ENCODE results near the gene FAM171A1. TPM values are rescaled to one million over a fixed set of nuclear protein-coding genes. Genes with fewer than 3 reads are reported as not detected.
"Not testable (repeated sequence)": the region's sequence is repeated elsewhere in the genome, so short reads cannot be mapped to it uniquely, and the experiment has no call there.

Gene FAM171A1
- total RNA-seq, 2 donors from 2014 or later: 36.5 to 39.0 TPM

DNA sequence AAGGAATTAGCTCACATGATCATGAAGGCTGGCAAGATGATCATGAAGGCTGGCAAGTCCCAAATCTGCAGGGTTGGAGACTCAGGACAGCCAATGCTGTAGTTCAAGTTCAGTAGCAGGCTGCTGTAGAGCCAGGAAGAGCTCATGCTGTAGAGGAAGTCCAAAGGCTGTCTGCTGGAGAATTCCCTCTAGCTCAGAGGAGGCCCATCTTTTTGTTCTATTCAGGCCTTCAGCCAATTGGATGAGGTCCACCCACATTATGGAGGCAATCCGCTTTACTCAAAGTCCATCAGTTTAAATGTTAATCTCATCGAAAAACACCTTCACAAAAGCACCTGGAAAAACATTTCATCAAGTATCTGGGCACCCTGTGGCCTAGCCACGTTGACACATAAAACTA lies 24.8 kb upstream of the FAM171A1 start:
- TF ChIP-seq, protein P1, sequence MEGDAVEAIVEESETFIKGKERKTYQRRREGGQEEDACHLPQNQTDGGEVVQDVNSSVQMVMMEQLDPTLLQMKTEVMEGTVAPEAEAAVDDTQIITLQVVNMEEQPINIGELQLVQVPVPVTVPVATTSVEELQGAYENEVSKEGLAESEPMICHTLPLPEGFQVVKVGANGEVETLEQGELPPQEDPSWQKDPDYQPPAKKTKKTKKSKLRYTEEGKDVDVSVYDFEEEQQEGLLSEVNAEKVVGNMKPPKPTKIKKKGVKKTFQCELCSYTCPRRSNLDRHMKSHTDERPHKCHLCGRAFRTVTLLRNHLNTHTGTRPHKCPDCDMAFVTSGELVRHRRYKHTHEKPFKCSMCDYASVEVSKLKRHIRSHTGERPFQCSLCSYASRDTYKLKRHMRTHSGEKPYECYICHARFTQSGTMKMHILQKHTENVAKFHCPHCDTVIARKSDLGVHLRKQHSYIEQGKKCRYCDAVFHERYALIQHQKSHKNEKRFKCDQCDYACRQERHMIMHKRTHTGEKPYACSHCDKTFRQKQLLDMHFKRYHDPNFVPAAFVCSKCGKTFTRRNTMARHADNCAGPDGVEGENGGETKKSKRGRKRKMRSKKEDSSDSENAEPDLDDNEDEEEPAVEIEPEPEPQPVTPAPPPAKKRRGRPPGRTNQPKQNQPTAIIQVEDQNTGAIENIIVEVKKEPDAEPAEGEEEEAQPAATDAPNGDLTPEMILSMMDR (conservative IDR thresholded peaks at IDR 0.05): no peak
- peaks cover 2% of the 10 kb centered on the region for H3K27me3 Mint-ChIP-seq (ENCODE audit: insufficient read depth)
- 96% methylated on average over 2 of the region's 3 CpGs; no CpG with 5 or more reads in 1 of the 2 experiments for WGBS, 2 experiments (ENCODE audit: insufficient coverage in 1 of 2, insufficient read length in 1 of 2)
- no peaks in the 10 kb centered on the region for H3K27me3 ChIP-seq (ENCODE audit: control insufficient read depth, insufficient read depth, low read length, poor library complexity, severe bottlenecking)
- H3K4me3 ChIP-seq (ENCODE audit: low read length): no peak overlapping the region
- H3K9ac ChIP-seq (ENCODE audit: extremely low read depth, low read length, poor library complexity, severe bottlenecking): no peak overlapping the region
- H3K9me3 Mint-ChIP-seq: no peaks in the 10 kb centered on the region
- no peak overlapping the region for H3K27ac ChIP-seq (ENCODE audit: low read depth, low read length)
- H3K27ac Mint-ChIP-seq: no peak overlapping the region
- H3K4me3 Mint-ChIP-seq: no peak overlapping the region
- H3K36me3 ChIP-seq (ENCODE audit: control insufficient read depth, insufficient read depth, low read length): no peaks in the 10 kb centered on the region
- peaks cover 6% of the 10 kb centered on the region for H3K9me3 ChIP-seq (ENCODE audit: control insufficient read depth, low read length)
- no peaks in the 10 kb centered on the region for H3K36me3 Mint-ChIP-seq (ENCODE audit: low read depth)
- H3K4me1 ChIP-seq (ENCODE audit: control insufficient read depth, insufficient read depth, low read length): no peaks in the 10 kb centered on the region
- no peak for DNase-seq
- no peaks in the 10 kb centered on the region for H3K4me1 Mint-ChIP-seq

DNA sequence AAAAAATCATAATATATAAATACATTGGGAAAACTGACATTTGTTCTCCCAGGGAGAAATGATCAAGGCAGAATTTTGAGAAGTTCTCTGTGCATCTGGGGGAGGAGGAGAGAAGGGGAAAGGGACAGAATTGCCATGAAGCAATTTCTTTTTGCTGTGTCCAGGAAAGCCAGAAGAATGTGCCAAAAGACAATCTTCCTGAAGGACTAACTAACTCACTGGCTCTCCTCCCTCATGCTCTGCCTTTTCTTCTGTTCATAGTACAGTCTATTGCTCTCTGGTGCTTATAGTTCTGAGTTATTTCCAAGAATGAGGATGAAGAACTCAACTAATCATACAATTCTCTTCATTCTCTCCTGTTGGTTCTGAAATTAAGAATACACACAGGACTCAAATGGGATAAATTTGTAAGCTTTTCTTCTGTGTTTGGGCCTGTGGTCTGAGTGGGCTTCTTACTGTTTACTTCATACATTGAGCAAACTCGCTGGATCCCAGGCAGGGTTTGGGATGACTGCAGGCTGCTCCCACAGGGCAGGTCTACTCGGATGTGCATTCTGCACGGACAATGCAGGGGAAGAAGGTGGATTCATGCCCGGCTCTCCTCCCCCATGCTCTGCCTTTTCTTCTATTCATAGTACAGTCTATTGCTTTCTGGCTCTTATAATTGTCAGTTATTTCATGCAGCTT lies 22.2 kb upstream of the FAM171A1 start:
- no peak overlapping the region for H3K9ac ChIP-seq (ENCODE audit: extremely low read depth, low read length, poor library complexity, severe bottlenecking)
- H3K36me3 ChIP-seq (ENCODE audit: control insufficient read depth, insufficient read depth, low read length): no peaks in the 10 kb centered on the region
- H3K4me1 ChIP-seq (ENCODE audit: control insufficient read depth, insufficient read depth, low read length): no peaks in the 10 kb centered on the region
- H3K4me3 ChIP-seq (ENCODE audit: low read length): no peak overlapping the region
- Mint-ChIP-seq H3K27ac (no peak overlapping the region), H3K4me3 (no peak overlapping the region), H3K36me3 (ENCODE audit: low read depth) (no peaks in the 10 kb centered on the region), H3K9me3 (peaks cover 4% of the 10 kb centered on the region), H3K4me1 (no peaks in the 10 kb centered on the region), H3K27me3 (ENCODE audit: insufficient read depth) (peaks cover 2% of the 10 kb centered on the region)
- H3K27me3 ChIP-seq (ENCODE audit: control insufficient read depth, insufficient read depth, low read length, poor library complexity, severe bottlenecking): no peaks in the 10 kb centered on the region
- WGBS, 2 experiments (ENCODE audit: insufficient coverage in 1 of 2, insufficient read length in 1 of 2): 88 to 89% methylated on average over 3 to 4 of the region's 4 CpGs
- TF ChIP-seq, protein P1 (conservative IDR thresholded peaks at IDR 0.05): no peak
- H3K27ac ChIP-seq (ENCODE audit: low read depth, low read length): no peak overlapping the region
- peaks cover 3% of the 10 kb centered on the region for H3K9me3 ChIP-seq (ENCODE audit: control insufficient read depth, low read length)
- DNase-seq: no peak

- peaks cover 3% of the 10 kb centered on the region for H3K9me3 ChIP-seq (ENCODE audit: control insufficient read depth, low read length)
- H3K9me3 Mint-ChIP-seq: peaks cover 4% of the 10 kb centered on the region
- TF ChIP-seq, protein P1 (conservative IDR thresholded peaks at IDR 0.05): no peak
- H3K27ac ChIP-seq (ENCODE audit: low read depth, low read length): no peak overlapping the region
- H3K4me1 ChIP-seq (ENCODE audit: control insufficient read depth, insufficient read depth, low read length): no peaks in the 10 kb centered on the region
- no peaks in the 10 kb centered on the region for H3K36me3 ChIP-seq (ENCODE audit: control insufficient read depth, insufficient read depth, low read length)
- WGBS, 2 experiments (ENCODE audit: insufficient coverage in 1 of 2, insufficient read length in 1 of 2): 91 to 98% methylated on average over 4 to 5 of the region's 5 CpGs
- H3K27ac Mint-ChIP-seq: no peak overlapping the region
- H3K9ac ChIP-seq (ENCODE audit: extremely low read depth, low read length, poor library complexity, severe bottlenecking): no peak overlapping the region
- H3K4me3 ChIP-seq (ENCODE audit: low read length): no peak overlapping the region
- H3K4me1 Mint-ChIP-seq: no peaks in the 10 kb centered on the region
- H3K27me3 Mint-ChIP-seq (ENCODE audit: insufficient read depth): peaks cover 2% of the 10 kb centered on the region
- no peak for DNase-seq
- H3K36me3 Mint-ChIP-seq (ENCODE audit: low read depth): no peaks in the 10 kb centered on the region
- no peak overlapping the region for H3K4me3 Mint-ChIP-seq
- H3K27me3 ChIP-seq (ENCODE audit: control insufficient read depth, insufficient read depth, low read length, poor library complexity, severe bottlenecking): no peaks in the 10 kb centered on the region
These were observed 20.4 kb upstream of the FAM171A1 start for GRCh38 chr10:15391491-15391890.

GRCh38 chr10:15388172-15388571 lies 17.1 kb upstream of the FAM171A1 start:
- not testable (repeated sequence) for H3K27ac Mint-ChIP-seq; H3K4me3 ChIP-seq (ENCODE audit: low read length); H3K27me3 ChIP-seq (ENCODE audit: control insufficient read depth, insufficient read depth, low read length, poor library complexity, severe bottlenecking); H3K36me3 Mint-ChIP-seq (ENCODE audit: low read depth); H3K4me1 Mint-ChIP-seq; H3K36me3 ChIP-seq (ENCODE audit: control insufficient read depth, insufficient read depth, low read length); H3K4me1 ChIP-seq (ENCODE audit: control insufficient read depth, insufficient read depth, low read length); H3K4me3 Mint-ChIP-seq; DNase-seq; H3K9ac ChIP-seq (ENCODE audit: extremely low read depth, low read length, poor library complexity, severe bottlenecking); H3K9me3 ChIP-seq (ENCODE audit: control insufficient read depth, low read length); H3K27ac ChIP-seq (ENCODE audit: low read depth, low read length); H3K27me3 Mint-ChIP-seq (ENCODE audit: insufficient read depth); H3K9me3 Mint-ChIP-seq
- WGBS, 2 experiments (ENCODE audit: insufficient coverage in 1 of 2, insufficient read length in 1 of 2): 69 to 88% methylated on average over 3 to 4 of the region's 7 CpGs
